C1 segment of cervical spinal cord (tissue), 14 donors: ENCODE results near the gene ADAD2.

ENCODE experiments used
- DNase-seq, 14 donors: peaks; one replicate each; lab custom pipeline; 2025; lab: John Stamatoyannopoulos, UW

Gene ADAD2

DNA sequence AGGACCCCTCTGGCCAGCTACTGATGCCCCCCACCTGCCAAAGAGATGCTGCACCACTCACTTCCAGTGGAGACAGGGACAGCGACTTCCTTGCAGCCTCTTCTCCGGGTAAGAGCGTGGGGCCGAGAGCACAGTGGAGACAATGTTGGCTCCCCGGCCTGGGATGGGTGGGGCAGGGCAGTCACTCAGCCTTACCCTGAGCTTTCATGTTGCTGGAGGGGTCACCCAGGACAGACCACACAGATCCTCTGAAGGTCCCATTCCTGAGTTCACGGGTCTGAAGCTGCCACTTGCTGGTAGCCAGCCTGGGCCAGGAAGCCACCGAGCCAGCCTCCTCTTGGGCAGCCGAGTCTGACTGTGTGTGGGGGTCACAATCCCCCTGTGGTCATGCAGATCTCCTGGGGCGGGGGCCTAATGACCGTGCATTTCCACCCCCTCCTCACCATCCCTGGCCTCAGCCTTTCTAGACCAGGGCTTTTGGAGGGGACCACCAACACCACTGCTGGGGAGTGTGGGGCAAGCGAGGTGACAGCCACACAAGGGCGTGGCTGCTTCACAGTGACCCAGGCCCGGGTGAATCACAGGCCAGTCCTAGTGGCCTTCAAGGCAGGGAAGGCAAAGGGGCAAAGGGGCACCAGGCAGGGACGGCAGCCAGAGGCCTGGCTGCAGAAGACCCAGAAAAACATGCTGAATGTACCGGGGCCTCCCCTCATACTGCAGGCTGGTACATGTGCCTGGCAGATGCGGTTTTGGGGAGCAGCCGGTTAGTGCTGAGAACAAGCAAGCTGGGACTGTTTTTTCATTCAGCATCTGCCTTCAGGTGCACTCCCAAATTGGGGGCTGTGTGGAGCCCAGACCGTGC lies 14.5 kb upstream of the ADAD2 start:
- no peak for DNase-seq

DNA sequence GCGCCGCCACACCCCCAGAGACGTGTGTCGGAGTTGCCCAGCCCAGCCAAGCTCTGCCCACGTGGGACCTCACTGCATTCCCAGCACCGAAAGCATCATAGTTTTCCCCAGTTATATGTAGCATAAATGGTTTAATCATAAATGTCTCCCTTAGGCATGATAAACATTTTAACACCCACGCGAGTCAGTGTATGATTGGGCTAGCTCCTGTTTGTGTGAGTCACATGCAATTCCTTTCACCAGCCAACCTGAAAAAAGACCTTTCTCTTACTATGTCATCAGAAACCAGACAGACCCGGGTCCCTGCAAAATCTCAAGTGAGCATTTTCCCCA lies 13.2 kb upstream of the ADAD2 start:
- DNase-seq, result no peak

GRCh38 chr16:84178146-84178765 lies 12.7 kb upstream of the ADAD2 start:
- DNase-seq, result no peak

DNA sequence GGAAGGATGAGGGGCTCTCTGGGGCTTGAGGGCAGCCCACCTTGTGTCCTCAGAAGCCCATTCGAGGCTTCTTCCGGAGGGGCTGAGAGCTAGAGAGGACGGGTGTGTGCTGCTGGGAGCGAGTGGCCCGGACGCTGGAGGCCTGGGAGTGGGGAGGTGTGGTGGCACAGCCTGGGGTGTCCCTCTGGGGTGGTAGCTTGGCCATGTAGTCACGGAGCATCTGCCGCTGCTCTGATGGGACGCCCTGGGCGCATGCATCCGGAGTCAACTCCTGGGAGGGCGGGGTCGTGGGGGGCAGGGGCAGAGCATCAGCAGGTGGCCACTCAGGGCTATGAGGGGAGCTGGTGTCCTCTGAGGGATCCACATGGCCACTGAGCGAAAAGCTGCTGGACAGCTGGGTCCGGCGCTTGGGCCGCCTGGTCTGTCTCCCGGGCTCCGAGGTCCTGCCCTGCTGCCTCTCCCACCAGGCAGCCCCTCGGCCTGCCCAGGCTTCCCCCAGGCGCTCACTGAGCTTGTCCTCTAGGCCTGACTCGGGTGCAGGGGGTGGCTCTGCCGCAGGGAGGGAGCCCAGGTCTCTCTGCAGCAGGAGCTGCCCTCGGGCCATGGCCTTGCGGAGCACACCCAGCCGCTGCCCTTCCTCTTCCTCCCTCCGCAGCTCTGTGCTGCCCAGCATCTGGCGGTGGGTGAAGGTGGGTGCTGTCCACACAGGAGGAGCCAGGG lies 11.9 kb upstream of the ADAD2 start:
- DNase-seq, result no peak

GRCh38 chr16:84179612-84180320 lies 11.2 kb upstream of the ADAD2 start:
- DNase-seq, result no peak

GRCh38 chr16:84180519-84181140 lies 10.3 kb upstream of the ADAD2 start:
- DNase-seq, result no peak

- no peak for DNase-seq
These were observed 9.6 kb upstream of the ADAD2 start for GRCh38 chr16:84181144-84181915.

DNA sequence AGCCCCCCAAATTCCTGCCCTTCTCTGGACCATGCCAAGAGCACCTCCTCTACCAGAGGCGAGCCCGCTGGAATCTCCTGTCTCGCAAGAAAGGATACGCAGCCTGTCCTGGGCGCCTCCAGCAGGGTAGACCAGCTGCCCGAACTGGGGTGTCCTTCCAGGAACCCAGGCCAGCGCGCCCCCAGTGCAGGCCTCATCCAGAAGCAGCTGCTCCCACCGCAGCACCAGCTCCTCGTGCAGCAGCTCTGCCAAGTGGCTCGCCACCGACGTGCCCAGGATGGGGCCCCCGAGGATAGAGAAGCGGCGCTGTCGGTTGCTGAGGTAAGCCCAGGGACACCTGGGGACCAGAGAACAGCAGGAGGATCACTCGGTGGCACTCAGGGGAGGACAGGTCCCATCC lies 8.9 kb upstream of the ADAD2 start:
- no peak for DNase-seq

DNA sequence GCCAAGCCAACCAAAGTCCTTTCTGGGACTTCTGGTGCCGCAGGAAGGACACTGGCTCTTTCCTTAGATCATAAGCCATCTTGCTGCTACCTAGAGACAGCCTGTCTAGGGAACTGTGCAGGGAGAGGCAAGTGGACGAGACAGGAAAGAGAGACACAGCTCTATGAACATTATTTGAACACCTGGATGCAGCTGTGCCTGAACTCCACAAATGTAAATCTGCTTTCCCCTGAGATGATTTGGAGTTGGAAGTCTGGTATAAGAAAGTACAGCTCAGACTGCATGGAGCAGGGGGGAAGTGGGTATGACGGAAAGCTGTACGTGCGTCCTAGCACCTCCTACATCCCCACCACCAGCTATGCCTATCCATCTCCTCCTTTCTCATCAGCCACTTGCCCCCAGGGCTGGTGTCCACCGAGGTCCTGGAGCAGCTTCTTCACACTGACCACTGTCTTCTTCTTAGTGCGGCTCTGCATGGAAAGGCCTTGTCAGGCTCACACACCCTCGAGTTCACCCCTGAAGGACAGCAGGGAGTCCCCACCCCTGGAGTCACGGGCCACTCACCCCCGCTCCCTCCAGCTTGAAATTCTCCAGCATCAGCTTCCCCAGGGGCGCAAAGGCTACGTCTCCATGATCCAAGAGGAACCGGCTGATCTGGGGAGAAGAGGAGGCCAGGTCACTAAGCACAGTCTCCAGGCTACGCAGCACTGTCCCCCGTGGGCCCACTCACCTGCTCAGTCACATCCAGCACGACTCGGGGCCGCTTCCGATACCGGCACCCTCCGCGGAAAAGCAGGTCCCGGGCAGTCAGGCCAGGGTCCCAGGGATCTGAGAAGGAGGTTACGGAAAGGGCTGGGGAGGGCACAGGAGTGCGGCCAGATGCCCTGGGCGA lies 8.0 kb upstream of the ADAD2 start:
- DNase-seq, result no peak

- DNase-seq, result no peak
These were observed 7.4 kb upstream of the ADAD2 start for GRCh38 chr16:84183572-84183875.

DNA sequence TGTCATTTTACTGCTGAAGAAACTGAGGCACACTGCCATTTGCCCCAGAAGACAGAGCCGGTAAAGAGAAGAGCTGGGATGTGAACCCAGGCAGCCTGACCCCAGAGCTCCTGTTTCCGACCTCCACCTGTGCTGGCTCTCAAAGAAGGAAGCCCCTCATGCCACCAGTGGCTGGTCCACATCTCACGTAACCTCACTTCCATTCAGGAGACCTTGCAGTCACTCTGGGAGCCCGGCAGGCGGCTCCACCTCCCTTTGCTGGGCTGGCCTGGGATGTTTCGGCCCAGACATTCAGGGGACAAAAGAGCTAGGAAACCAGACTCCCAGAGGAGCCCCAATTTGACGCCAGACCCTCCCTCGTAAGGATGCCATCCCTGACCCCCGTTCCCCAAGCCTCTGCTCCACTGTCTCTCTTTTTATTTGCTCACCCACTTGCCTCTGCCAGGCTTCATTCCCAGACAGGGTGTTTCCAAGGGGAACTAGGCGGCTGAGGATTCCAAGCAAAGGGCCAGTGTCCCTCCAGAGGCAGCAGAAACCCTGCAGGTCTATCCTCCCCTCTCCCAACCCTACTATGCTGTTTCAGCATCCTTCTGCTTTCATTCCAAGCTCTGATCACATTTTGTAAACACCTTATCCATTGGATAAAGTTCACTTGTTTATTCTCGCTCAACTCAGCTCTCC lies 6.9 kb upstream of the ADAD2 start:
- peak in 4 of 14 donors; percentile 13 to 41 (median 26) for DNase-seq

GRCh38 chr16:84184775-84185174 lies 6.2 kb upstream of the ADAD2 start:
- no peak for DNase-seq

DNA sequence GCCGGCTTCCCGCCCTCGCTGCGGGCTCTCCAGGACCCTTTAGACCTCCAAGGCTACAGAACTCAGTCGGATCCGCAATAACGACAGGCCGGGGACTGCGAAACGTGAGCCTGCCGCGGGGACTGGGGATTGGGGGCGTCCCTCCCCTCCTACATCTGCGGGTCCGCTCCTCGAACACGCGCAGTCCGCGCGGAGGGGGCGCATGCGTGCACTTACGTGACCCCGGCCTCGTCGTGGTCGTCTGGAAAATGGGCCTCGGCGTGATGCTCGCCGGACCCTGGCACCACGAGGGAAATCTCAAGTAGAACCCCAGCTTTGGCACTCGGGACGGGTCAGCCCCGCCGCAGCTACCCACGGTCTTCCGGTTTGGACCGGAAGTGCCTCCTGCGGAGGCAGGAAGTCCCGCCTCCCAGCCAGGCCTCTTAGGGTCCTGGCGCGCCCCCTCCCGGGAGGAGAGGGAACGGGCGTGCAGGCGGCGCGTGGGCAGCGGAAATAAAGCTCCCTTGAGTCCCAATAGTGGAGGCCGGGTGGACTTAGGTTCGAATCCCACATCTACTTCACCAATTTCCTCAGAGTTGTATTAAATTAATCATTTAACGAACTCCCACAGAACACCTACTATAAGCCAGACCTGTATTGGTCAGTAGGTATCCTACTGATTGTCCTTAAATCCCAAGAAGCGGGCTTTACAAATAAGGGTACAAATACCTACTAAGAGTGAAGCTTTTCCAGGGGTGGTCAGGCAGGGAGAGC lies 4.1 kb upstream of the ADAD2 start, which contains the start of gene TAF1C:
TAF1C (minus strand) TSS at position 373 of the 753 bp plus-strand sequence. CDS start 2,069 bp downstream, outside the sequence.
- peak; percentile 44 to 92 (median 76) for DNase-seq

DNA sequence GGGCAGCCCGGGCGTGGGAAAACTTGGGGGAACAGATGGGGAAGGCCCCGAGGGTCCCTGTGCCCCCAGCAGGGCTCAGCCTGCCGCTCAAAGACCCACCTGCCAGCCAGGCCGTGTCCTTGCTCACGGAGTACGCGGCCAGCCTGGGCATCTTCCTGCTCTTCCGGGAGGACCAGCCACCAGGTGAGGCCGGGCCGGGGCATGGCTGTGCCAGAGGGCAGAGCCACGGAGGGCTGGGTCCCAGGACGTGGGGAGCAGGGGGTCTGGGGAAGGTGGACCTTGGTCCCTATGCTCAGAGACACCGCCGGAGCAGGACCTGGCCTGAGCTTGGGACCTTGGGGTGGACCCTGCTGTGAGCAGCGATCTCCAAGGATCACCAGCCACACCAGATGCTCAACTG lies 509 bp downstream of the ADAD2 start:
- no peak for DNase-seq

DNA sequence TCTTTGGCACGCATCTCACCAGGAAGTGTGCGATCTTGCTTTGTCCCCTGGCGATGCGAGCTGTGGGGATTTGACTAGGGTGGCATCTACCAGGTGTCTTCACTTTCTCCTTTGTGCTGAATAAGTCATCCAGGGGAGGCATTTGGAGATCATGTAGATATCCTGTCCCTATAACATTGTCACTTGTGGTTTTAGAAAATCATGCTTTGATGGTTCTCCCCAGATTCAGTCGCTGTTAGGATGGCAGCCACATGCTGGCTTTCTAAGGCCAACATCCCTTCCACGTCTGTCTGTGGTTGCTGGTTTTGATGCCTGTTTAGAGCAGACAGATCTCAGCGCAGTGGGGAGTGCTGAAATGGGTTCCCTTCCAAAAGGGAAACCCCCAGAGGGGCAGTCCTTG lies 2.5 kb downstream of the ADAD2 start:
- no peak for DNase-seq

DNA sequence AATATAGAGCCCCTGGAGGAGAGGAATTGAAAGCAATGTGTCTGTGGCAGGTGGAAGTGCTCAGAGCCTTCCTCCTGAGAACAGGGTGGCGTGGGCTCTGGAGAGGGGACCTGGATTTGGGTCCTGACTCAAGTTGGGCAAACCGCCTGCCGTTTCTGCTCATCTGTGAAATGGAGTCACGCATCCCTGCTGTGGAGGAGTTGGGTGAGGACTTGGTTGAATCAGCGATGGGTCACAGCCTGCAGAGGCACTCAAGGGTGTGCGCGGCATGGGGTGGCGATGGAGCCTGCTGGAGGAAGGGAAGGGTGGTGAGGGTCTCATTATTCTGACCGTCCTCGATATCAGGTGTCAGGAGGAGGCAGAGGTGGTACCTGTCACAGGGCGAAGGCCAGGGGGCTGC lies 3.1 kb downstream of the ADAD2 start:
- no peak for DNase-seq

DNA sequence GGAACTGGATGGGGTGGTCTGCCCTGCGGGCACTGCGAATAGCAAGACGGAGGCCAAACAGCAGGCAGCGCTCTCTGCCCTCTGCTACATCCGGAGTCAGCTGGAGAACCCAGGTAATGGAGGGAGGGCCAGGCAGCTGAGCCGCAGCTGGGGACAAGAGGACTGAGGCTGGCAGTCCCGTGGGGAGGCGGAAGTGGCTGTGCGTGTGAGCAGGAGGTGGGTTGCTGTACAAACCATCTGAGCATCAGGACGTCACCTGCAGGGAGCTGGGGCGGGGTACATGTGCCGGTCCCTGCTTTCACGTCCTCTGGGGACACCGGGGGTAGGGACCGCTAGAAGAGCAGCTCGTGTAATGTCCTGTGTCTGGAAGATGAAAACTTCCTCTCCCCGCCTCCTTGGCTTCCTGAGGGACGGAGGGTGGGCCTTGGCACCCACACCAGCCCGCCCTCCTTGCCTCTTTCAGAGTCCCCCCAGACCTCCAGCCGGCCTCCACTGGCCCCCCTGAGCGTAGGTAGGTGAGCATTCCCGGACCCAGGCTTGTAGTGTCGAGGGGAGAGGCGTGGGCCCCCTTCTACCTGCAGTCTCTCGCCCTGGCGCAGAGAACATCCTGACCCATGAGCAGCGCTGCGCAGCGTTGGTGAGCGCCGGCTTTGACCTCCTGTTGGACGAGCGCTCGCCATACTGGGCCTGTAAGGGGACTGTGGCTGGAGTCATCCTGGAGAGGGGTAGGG lies 3.7 kb downstream of the ADAD2 start:
- DNase-seq, result no peak
